ENCODE data around the gene CISD3.
A peak's percentile ranks its signal among the peaks of the same experiment; 100 is the strongest.

CISD3 gene

GRCh38 chr17:38751808-38752307, 21.7 kb downstream of the CISD3 start (continued):
- TF ChIP-seq, protein P1, sequence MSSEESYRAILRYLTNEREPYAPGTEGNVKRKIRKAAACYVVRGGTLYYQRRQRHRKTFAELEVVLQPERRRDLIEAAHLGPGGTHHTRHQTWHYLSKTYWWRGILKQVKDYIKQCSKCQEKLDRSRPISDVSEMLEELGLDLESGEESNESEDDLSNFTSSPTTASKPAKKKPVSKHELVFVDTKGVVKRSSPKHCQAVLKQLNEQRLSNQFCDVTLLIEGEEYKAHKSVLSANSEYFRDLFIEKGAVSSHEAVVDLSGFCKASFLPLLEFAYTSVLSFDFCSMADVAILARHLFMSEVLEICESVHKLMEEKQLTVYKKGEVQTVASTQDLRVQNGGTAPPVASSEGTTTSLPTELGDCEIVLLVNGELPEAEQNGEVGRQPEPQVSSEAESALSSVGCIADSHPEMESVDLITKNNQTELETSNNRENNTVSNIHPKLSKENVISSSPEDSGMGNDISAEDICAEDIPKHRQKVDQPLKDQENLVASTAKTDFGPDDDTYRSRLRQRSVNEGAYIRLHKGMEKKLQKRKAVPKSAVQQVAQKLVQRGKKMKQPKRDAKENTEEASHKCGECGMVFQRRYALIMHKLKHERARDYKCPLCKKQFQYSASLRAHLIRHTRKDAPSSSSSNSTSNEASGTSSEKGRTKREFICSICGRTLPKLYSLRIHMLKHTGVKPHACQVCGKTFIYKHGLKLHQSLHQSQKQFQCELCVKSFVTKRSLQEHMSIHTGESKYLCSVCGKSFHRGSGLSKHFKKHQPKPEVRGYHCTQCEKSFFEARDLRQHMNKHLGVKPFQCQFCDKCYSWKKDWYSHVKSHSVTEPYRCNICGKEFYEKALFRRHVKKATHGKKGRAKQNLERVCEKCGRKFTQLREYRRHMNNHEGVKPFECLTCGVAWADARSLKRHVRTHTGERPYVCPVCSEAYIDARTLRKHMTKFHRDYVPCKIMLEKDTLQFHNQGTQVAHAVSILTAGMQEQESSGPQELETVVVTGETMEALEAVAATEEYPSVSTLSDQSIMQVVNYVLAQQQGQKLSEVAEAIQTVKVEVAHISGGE (tag by site-specific recombination; conservative IDR thresholded peaks at IDR 0.05; ENCODE audit: low read depth): no peak
- TF ChIP-seq ZNF664 (tag by site-specific recombination; IDR thresholded peaks at IDR 0.05) (0 out of 2 replicates have a peak, but pooled peaks have one; percentile 12), ZNF571 (tag by site-specific recombination; IDR thresholded peaks at IDR 0.05) (no peak), ZNF292 (tag by site-specific recombination; IDR thresholded peaks at IDR 0.05; ENCODE audit: borderline replicate concordance, low read depth) (no peak), KLF16 (tag by site-specific recombination; IDR thresholded peaks at IDR 0.05) (peak; percentile 81; the same call in 1 of the 2 replicates), ZSCAN4 (tag by site-specific recombination; IDR thresholded peaks at IDR 0.05) (peak; percentile 20), YY1 (tag by site-specific recombination; IDR thresholded peaks at IDR 0.05) (peak; percentile 80), ZNF391 (tag by site-specific recombination; IDR thresholded peaks at IDR 0.05; ENCODE audit: borderline replicate concordance, low read depth) (no peak; the same call in 1 of the 2 replicates), ZNF660 (tag by site-specific recombination; IDR thresholded peaks at IDR 0.05) (peak; percentile 91)

DNA sequence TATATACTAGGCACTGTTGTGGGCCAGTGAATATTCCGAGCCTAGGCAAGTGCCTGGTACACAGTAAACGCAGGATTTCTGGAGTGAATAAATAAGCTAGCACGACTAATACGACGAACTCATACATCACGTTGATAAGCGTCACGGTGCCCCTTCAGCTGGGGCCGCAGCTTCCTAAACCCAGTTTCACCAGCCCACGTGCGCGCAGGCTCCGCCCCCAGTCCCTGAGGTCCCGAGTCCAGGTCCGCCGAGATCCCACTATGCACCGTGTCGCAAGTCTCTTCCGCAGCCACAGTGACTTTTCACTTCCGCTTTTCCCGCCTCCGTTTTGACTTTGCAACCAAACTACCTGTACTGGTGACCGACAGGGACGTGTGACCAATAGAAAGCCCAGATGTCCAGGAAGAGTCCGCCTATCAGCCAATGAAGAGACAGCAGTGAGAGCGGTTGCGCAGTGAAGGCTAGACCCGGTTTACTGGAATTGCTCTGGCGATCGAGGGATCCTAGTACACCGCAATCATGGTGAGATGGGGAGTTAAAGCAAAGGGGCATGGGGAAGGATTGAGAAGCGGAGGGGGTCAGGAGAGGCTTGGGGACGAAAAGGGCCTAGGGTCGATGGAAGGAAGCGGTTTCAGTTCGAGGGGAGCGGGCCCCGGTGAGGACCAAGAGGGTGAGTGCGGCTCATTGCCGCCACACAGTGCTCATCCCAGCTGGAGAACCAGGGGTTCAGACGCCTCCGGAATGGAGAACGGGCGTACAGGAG, 22.3 kb downstream of the CISD3 start, which contains the start of gene PSMB3:
PSMB3 (plus strand) TSS at position 434 of the 763 bp plus-strand sequence; CDS start at position 520, 86 bp downstream.
- CTCF ChIA-PET: interaction anchor here (0.6 to 1.4 kb wide), 10 partner anchors 9 to 446 kb away, joined by 3 to 7 read pairs (median 5); no protein-coding TSS in a partner anchor
- no peaks in the 10 kb centered on the region for H3K9me3 ChIP-seq (ENCODE audit: control insufficient read depth, insufficient read depth, low read depth, low read length)
- POLR2A ChIA-PET: interaction anchor here (0.7 to 2.8 kb wide), 16 partner anchors 9 to 448 kb away, joined by 3 to 20 read pairs (median 4); partner anchors contain the start of genes LASP1, MLLT6, RPL19 and RPL23
- H3K36me3 ChIP-seq (ENCODE audit: control insufficient read depth in 2 of 2, insufficient read depth in 1 of 2, low read length in 2 of 2): peaks cover 37 to 38% of the 10 kb centered on the region in 2 experiments
- H3K27ac ChIP-seq (ENCODE audit: extremely low read depth, low read depth, low read length): peak within 1 kb of the TSS; percentile 66
- H3K4me1 ChIP-seq (ENCODE audit: control insufficient read depth, insufficient read depth, low read length): peaks cover 11% of the 10 kb centered on the region
- peak within 1 kb of the TSS; percentile 78 for H3K4me3 ChIP-seq (ENCODE audit: low read depth, low read length)
- TF ChIP-seq ZFP37 (tag by site-specific recombination; IDR thresholded peaks at IDR 0.05) (no peak), ZNF335 (tag by site-specific recombination; conservative IDR thresholded peaks at IDR 0.05) (peak; percentile 89), ZNF510 (tag by site-specific recombination; IDR thresholded peaks at IDR 0.05; ENCODE audit: insufficient replicate concordance) (no peak), SP7 (tag by site-specific recombination; IDR thresholded peaks at IDR 0.05) (peak; percentile 75), KLF10 (tag by site-specific recombination; IDR thresholded peaks at IDR 0.05) (no peak), ZNF561 (tag by site-specific recombination; IDR thresholded peaks at IDR 0.05; ENCODE audit: borderline replicate concordance) (no peak; the same call in 1 of the 2 replicates), TRIM28 (IDR thresholded peaks at IDR 0.05; ENCODE audit: borderline replicate concordance, low read length) (peak; percentile 82; the same call in 1 of the 2 replicates), ZNF645 (tag by site-specific recombination; IDR thresholded peaks at IDR 0.05) (no peak), ZNF670 (tag by site-specific recombination; IDR thresholded peaks at IDR 0.05; ENCODE audit: low read depth) (no peak), ZNF692 (tag by site-specific recombination; IDR thresholded peaks at IDR 0.05) (0 out of 2 replicates have a peak, but pooled peaks have one; percentile 38), ZNF792 (tag by site-specific recombination; IDR thresholded peaks at IDR 0.05) (peak; percentile 3; the same call in 1 of the 2 replicates), ZNF658 (tag by site-specific recombination; IDR thresholded peaks at IDR 0.05) (no peak), ZNF664 (tag by site-specific recombination; IDR thresholded peaks at IDR 0.05) (no peak), ZNF549 (tag by site-specific recombination; IDR thresholded peaks at IDR 0.05) (no peak), ZNF423 (tag by site-specific recombination; IDR thresholded peaks at IDR 0.05) (no peak)
- TF ChIP-seq, protein P2, sequence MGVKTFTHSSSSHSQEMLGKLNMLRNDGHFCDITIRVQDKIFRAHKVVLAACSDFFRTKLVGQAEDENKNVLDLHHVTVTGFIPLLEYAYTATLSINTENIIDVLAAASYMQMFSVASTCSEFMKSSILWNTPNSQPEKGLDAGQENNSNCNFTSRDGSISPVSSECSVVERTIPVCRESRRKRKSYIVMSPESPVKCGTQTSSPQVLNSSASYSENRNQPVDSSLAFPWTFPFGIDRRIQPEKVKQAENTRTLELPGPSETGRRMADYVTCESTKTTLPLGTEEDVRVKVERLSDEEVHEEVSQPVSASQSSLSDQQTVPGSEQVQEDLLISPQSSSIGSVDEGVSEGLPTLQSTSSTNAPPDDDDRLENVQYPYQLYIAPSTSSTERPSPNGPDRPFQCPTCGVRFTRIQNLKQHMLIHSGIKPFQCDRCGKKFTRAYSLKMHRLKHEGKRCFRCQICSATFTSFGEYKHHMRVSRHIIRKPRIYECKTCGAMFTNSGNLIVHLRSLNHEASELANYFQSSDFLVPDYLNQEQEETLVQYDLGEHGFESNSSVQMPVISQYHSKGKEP (tag by site-specific recombination; IDR thresholded peaks at IDR 0.05): 0 out of 2 replicates have a peak, but pooled peaks have one; percentile 8
- TF ChIP-seq, protein P3, sequence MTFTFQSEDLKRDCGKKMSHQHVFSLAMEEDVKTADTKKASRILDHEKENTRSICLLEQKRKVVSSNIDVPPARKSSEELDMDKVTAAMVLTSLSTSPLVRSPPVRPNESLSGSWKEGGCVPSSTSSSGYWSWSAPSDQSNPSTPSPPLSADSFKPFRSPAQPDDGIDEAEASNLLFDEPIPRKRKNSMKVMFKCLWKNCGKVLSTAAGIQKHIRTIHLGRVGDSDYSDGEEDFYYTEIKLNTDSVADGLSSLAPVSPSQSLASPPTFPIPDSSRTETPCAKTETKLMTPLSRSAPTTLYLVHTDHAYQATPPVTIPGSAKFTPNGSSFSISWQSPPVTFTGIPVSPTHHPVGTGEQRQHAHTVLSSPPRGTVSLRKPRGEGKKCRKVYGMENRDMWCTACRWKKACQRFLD (tag by site-specific recombination; IDR thresholded peaks at IDR 0.05): no peak

Data from HEK293 (cell line).